Activated CD4-positive, alpha-beta T cell treated with anti-CD3 and anti-CD28 coated beads for 24 hours (primary cell): ENCODE results near the gene EEIG1.
A peak's percentile ranks its signal among the peaks of the same experiment; 100 is the strongest.

Experiments used
- DNase-seq, 2 donors: peaks; one replicate each; pipeline ENCODE4 v3.0.0-alpha.2; 2020; ENCODE audit warnings: low read depth in 2 of 2

Gene EEIG1

DNA sequence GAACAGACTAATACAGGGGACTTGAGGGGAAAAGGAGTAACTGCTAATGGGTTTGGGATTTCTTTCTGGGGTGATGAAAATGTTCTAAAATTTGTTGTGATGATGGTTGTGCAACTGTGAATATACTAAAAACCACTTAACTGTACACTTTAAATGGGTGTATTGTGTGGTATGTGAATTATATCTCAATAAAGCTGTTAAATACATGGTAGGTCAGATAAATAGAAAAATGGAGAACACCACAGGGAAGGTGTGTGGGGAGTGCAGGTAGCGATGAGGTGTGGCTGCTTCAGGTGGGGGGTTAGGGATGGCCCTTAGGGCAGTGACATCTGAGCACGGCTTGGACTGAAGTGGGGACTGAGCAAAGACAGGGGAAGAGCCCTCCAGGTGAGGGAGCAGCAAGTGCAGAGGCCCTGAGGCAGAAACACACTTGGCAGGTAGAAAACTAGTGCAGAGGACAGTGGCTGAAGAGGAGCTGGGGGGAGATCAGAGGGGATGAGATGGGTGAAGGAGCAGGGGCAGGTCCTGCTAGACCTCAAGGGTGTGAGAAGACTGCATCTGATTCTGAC lies 20.9 kb downstream of the EEIG1 start:
- no peak for DNase-seq

- no peak for DNase-seq
Measured at GRCh38 chr9:127959398-127959797, 21.4 kb downstream of the EEIG1 start.

DNA sequence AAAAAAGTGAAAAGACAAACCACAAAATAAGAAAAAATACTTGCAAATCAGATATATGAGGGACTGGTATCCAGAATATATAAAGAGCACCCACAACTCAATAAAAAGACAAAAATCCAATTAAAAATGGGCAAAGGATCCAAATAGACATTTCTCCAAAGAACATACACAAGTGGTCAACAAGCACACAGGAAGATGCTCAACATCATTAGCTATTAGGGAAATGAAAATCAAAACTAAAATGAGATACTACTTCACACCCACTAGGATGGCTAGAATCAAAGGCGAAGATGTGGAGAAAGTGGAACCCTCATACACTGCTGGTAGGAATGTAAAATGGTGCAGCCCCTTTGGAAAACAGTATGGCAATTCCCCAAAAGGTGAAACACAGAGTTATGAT lies 22.1 kb downstream of the EEIG1 start:
- no peak for DNase-seq

- DNase-seq, result peak; percentile 73 to 80
Measured at GRCh38 chr9:127955294-127956015, 25.3 kb downstream of the EEIG1 start.

GRCh38 chr9:127954831-127955293 lies 25.9 kb downstream of the EEIG1 start:
- DNase-seq, result no peak

DNA sequence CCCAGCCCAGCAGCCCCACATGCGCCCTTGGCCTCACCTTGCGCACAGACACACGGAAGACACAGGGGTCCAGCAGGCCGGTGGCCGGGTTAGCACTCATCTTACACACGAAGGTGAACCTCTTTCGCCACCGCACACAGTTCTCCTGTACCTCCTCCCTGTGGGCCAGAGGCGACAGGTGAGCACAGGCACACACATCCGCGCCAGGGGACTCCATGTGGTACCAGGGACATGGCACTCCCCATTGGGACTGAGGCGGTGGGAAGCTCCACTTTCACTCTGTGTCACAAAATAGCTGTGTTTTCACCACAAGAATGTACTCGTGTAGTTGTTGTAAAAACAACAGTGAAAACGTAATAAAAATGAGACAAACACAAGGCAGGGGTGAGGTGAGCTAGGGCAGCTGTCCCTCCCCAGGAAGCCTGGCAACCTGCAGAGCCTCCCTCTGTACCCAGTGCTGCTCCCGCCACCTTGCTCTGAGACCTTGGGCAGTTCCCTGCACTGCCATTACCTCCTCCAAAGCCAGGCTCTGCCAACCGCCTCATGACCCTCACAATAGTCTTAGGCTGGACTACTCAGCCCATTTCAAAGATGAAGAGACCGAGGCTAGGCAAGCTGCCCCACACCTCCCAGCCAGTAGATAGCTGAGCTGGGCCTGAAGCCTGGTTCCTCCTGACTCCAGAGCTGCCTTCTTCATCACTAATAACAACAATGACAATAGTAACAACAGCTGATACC lies 26.9 kb downstream of the EEIG1 start:
- DNase-seq, result no peak

DNA sequence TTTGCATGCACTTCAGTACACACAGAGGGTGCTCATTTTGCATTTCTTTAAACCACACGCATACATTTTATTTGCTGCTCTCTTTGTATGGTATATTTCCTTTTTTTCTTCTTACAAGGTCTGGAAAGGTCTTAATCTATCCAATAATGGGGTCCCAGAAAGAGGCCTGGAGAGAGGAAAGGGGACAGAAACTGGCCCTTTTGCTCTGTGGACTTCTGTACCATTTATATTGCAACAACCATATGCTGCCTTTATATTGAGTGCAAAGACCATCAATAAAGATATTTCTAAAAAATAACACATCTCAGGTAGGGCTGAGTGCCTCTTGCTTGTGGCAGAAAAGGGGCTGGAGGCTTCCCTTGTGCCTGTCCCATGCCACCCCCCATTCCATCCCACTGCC lies 27.6 kb downstream of the EEIG1 start:
- DNase-seq, result no peak

GRCh38 chr9:127950513-127951289 lies 30.1 kb downstream of the EEIG1 start:
- DNase-seq, result no peak

- DNase-seq, result no peak
Measured at GRCh38 chr9:127949827-127950512, 30.8 kb downstream of the EEIG1 start.

DNA sequence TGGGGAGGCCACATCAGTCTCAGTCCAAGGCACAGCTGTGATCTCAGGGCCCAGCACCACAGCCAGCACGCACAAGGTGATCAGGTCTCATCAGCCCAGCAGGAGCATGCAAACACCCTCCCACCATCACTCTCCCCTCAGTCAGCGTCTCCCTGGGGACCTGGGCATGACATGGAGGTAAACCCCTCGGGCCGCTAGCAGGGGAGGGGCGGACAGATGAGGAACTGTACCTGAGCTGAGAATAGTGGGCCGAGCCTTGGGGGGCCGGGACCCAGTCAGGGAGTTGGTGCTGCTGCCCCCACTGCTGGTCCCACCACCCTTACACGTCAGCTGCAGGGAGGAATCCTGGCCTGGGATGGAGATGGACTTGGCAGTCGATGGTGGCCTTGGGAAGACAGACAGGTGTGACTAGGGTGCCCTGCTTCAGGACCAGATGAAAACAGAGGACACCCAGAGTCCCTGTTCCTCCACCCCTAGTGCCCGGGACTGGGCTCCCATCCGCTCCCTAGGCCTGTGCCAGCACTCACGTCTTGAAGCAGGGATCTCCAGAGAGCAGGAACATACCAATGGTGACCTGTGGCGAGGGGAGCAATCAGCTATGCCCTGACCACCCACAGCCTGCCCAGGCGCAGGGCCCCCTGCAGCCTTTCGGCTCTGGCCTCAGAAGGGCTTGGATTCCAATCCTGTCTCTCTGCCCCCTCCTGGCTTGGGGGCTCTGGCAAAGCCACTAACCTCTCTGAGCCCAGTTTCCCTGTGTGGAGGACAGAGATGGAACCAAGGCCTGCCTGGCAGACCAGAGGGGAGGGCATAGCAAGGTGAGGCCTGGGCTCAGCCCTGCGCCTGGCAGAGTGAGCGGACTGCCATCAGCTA lies 32.7 kb downstream of the EEIG1 start:
- DNase-seq, result no peak

DNA sequence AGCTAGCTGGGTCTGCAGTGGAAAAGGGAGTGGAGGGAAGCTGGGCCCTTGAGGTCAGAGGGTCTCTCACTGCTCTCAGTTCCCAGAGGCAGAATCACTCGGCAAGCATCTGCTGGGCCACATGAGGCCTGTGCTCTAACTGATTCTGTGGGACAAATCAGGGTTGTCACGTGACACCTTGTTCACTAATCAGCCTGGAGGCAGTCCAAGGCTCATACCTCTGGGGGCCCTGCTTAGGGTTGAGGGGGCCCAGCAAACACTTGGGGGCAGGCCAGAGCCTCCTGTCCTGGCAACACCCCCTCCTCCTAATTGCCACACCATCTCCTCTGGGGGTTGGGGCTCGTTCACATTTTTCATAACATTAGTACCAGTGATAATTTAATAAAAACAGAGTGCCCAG lies 34.1 kb downstream of the EEIG1 start:
- no peak for DNase-seq

DNA sequence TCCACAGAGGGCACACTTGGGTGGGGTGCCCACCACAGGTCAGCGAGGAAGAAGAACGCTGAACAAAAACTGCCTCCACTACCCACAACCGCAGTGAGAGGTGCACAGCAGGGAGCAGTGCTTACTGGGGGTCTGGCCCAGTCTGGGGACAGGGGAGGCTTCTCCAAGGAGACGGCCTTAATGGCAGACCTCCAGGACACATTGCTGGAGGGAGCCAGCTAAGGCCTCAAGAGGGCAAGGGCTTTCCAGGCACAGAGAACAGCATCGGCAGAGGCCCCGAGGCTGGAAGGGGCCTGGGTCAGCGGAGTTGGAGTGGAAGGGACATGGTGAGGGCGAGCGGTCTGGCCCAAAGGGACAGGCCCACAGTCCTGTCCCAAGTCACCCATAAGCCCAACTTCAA lies 34.8 kb downstream of the EEIG1 start:
- DNase-seq, result no peak

DNA sequence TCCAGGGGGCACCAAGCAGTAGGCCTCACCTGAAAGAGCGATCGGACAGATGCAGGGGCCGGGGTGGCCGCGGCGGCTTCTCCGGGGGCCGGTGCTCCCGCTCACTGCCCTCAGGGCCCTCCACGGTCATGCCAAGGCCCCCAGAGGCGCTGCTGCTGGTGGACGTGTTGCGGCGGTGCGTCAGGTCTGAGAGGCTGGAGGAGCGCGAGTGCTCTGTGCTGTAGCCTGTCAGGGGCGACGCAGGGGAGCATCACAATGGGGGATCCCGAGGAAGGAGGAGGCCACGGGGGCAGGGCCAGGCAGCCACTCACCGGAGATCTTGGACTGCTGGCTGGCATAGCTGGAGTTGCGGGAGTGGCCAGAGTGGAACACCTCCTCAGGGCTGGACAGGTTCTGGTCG lies 35.5 kb downstream of the EEIG1 start:
- no peak for DNase-seq

DNA sequence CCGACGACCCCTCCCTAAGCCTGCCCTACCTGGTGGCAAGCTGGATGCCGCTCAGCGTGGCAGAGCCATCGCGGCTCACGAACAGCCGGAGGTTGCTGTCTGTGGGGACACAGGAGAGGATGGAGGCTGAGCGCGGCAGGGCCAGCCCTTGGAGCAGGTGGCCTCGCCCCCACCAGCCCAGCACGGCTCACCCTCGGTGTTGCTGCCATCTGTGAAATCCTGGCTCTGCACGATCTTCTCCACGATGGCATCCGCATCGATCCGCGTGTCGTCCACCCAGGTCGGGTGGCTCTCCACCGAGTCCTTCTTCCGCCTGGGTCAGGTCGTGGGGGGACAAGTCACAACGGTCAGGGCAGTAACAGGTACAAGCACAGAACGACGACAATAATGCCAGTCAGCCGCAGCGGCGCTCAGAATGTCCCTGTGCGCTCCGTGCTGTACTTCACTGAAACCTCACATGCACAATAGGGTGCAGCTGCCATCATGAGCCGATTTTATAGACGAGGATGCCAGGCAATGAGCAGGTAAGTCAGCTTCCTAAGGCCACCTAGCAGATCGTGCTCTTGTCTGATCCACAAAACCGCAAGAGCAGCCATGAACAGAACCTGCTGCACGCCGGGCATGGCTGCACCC lies 36.1 kb downstream of the EEIG1 start:
- no peak for DNase-seq

GRCh38 chr9:127943731-127944144 lies 37.1 kb downstream of the EEIG1 start:
- peak; percentile 78 to 83 for DNase-seq

DNA sequence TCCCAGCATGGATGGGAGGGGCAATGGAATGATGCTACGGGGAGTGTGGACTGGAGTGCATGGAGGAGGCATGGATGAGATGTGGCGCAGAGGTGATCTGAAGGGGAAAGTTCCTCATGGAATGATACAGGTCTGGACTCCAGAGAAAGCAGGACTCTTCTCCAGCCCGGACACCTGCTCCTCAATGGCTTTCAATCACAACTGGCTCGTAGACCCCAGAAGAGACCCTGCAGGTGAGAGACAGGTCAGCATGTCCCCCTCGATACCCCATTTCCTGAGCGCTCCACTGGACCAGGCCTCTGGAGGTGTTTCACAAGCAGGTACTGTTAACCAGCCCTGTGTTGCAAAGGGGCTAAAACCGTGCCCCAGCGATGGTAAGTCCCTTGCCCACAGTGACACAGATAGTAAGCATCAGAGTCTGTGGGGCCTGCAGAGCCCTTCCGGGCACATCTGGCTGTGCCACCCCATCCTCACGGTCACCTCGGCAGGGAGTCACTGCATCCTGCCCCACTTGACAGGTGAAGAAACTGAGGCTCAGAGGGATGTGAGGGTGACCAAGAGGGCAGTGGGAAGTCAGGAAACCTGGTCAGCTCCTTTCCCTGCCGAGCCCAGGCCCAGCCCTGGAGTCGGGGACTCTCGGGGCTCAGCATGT lies 37.7 kb downstream of the EEIG1 start:
- DNase-seq, result no peak

- peak in 1 of 2 donors; percentile 39 for DNase-seq
Measured at GRCh38 chr9:127942216-127943010, 38.4 kb downstream of the EEIG1 start.

DNA sequence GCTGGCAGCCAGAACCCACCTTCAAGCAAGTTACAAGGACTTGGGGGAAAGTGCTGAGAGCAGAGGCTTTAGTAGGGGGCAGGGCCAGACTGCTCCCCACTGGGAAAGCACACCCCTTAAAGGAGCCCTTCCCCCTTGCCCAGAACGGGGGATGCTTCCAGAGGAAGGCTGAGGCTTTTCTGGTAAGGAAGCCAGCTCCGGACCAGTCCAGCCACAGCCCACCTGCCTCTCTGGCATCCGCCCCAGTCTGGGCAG lies 38.9 kb downstream of the EEIG1 start:
- DNase-seq, result no peak
